Naive thymus-derived CD4-positive, alpha-beta T cell (primary cell): ENCODE data around the gene CABP4. TPM values are rescaled to one million over a fixed set of nuclear protein-coding genes. Genes with fewer than 3 reads are reported as not detected.
A peak's percentile ranks its signal among the peaks of the same experiment; 100 is the strongest.

ENCODE experiments used
- ATAC-seq: fragments of 150-1000 bp; cut with Tn5 transposase; 2 replicates; pipeline ENCODE4 v1.10.0; 2021; ENCODE audit warnings: mild to moderate bottlenecking, moderate library complexity
- CTCF ChIA-PET: fragments of 350-600 bp; sonication (Branson Sonifier 250); formaldehyde crosslinking; loops from one replicate; lab custom pipeline; 2021; ENCODE audit warnings: antibody characterized with exemption; lab: Charles Lee
- POLR2A ChIA-PET: fragments of 350-600 bp; sonication (Branson Sonifier 250); formaldehyde crosslinking; loops from one replicate; lab custom pipeline; 2021; ENCODE audit warnings: antibody characterized with exemption, inconsistent platforms; lab: Charles Lee
- DNase-seq, 9 donors: peaks; one replicate each; pipeline versions ENCODE4 v3.0.0 to v3.0.0-alpha.2; 2020 to 2022; ENCODE audit warnings: mixed read lengths in 1 of 9
- H3K27ac ChIP-seq: one replicate; pipeline ENCODE4 v1.7.0; 2013; ENCODE audit warnings: mild to moderate bottlenecking, low read depth, low read length, moderate library complexity
- H3K27me3 ChIP-seq, 2 donors: one replicate each; pipeline ENCODE4 v1.7.0; 2013; ENCODE audit warnings: low read length in 2 of 2, mild to moderate bottlenecking in 2 of 2, moderate library complexity in 2 of 2; ENCODE audit not compliant: control insufficient read depth in 2 of 2, insufficient read depth in 2 of 2
- H3K36me3 ChIP-seq, 3 experiments: 1 replicate in 2 of 3; 2 replicates in 1 of 3; pipeline ENCODE4 v1.7.0; 2013; ENCODE audit warnings: low read length in 3 of 3, mild to moderate bottlenecking in 3 of 3, moderate library complexity in 1 of 3; ENCODE audit not compliant: insufficient read depth in 3 of 3, control insufficient read depth in 2 of 3
- H3K4me1 ChIP-seq, 2 donors: one replicate each; pipeline ENCODE4 v1.7.0; 2013; ENCODE audit warnings: low read length in 2 of 2, mild to moderate bottlenecking in 2 of 2, moderate library complexity in 1 of 2; ENCODE audit not compliant: control insufficient read depth in 2 of 2, insufficient read depth in 2 of 2
- H3K4me3 ChIP-seq: 2 replicates; pipeline ENCODE4 v1.7.0; 2013; ENCODE audit warnings: mild to moderate bottlenecking, low read length
- H3K9me3 ChIP-seq, 3 experiments: 1 replicate in 2 of 3; 2 replicates in 1 of 3; pipeline ENCODE4 v1.7.0; 2013; ENCODE audit warnings: low read length in 3 of 3; ENCODE audit not compliant: control insufficient read depth in 2 of 3
- H3K27ac Mint-ChIP-seq, 9 donors: one replicate each; pipeline ENCODE4 v1.8.0; 2020 to 2022; ENCODE audit warnings: mixed read lengths in 9 of 9, mild to moderate bottlenecking in 8 of 9, moderate library complexity in 5 of 9, inconsistent platforms in 2 of 9
- H3K27me3 Mint-ChIP-seq, 5 donors: one replicate each; pipeline ENCODE4 v1.8.0; 2021 to 2022; ENCODE audit warnings: mixed read lengths in 5 of 5, mild to moderate bottlenecking in 1 of 5
- H3K36me3 Mint-ChIP-seq, 5 donors: one replicate each; pipeline ENCODE4 v1.8.0; 2020 to 2022; ENCODE audit warnings: mixed read lengths in 5 of 5, mild to moderate bottlenecking in 3 of 5, inconsistent platforms in 1 of 5
- H3K4me1 Mint-ChIP-seq, 7 donors: one replicate each; pipeline ENCODE4 v1.8.0; 2020 to 2022; ENCODE audit warnings: mixed read lengths in 7 of 7, mild to moderate bottlenecking in 3 of 7, inconsistent platforms in 1 of 7
- H3K4me3 Mint-ChIP-seq, 10 donors: one replicate each; pipeline ENCODE4 v1.8.0; 2020 to 2022; ENCODE audit warnings: mild to moderate bottlenecking in 10 of 10, mixed read lengths in 10 of 10, moderate library complexity in 6 of 10, inconsistent platforms in 2 of 10
- H3K9me3 Mint-ChIP-seq, 11 donors: one replicate each; pipeline ENCODE4 v1.8.0; 2020 to 2022; ENCODE audit warnings: mixed read lengths in 11 of 11, mild to moderate bottlenecking in 4 of 11, inconsistent platforms in 1 of 11, moderate library complexity in 1 of 11
- intact Hi-C, 2 donors: fragments of 100-400 bp; cut with micrococcal nuclease; formaldehyde crosslinking; loops; one replicate each; pipeline ENCODE4 v1.15.1; 2023
- polyA plus RNA-seq, 2 donors: library from polyadenylated mRNA; unstranded; fragments of 300-500 nt; fragmentation: Illumina TruSeq; gene quantifications; one replicate each; pipeline ENCODE4 v1.2.3, GENCODE V29; 2021
- total RNA-seq, 6 experiments: library from RNA in 5 of 6; stranded (reverse) in 5 of 6; gene quantifications; 1 replicate in 5 of 6; 2 replicates in 1 of 6; pipeline ENCODE4 v1.2.3 and lab custom pipeline; 2021 to 2026

Gene CABP4
- total and polyA plus RNA-seq, 7 experiments from 2014 or later, result 1.2 to 17.1 (median 2.9) TPM

GRCh38 chr11:67506426-67507051 lies 51.4 kb downstream of the CABP4 start:
- peaks cover 26 to 49% (median 41%) of the 10 kb centered on the region in 7 donors for H3K4me1 Mint-ChIP-seq
- H3K27ac Mint-ChIP-seq, result peak overlapping the region; percentile 87 to 98 (median 96)
- H3K27me3 Mint-ChIP-seq, result peaks cover 0 to 11% (median 0%) of the 10 kb centered on the region in 5 donors
- no peak for ATAC-seq
- Histone ChIP-seq H3K36me3 (peaks cover 0 to 18% (median 0%) of the 10 kb centered on the region in 3 experiments), H3K27me3 (no peaks in the 10 kb centered on the region), H3K27ac (peak overlapping the region; percentile 96), H3K4me1 (peaks cover 40 to 45% of the 10 kb centered on the region in 2 donors), H3K9me3 (no peaks in the 10 kb centered on the region), H3K4me3 (peak overlapping the region; percentile 81)
- peak overlapping the region; percentile 89 to 95 (median 90) for H3K4me3 Mint-ChIP-seq
- CTCF ChIA-PET, result no interaction called here
- H3K36me3 Mint-ChIP-seq, result peaks cover 0 to 16% (median 0%) of the 10 kb centered on the region in 5 donors
- POLR2A ChIA-PET, result interaction anchor here (0.6 to 5.0 kb wide), 14 partner anchors 22 to 387 kb away, joined by 3 to 40 read pairs (median 6); partner anchors contain the start of genes AIP, KDM2A, POLD4 and PPP1CA
- H3K9me3 Mint-ChIP-seq, result peaks cover 0 to 5% (median 0%) of the 10 kb centered on the region in 11 donors
- intact Hi-C loops, result loop anchor here (1.0 to 5.0 kb wide), 12 partner anchors 22 to 1189 kb away; partner anchors contain the start of genes PTPRCAP (in 2 of the 2), CD248 (in 1 of the 2), GRK2 (in 1 of the 2) and POLD4 (in 1 of the 2)
- peak in 1 of 9 donors; percentile 29 for DNase-seq

DNA sequence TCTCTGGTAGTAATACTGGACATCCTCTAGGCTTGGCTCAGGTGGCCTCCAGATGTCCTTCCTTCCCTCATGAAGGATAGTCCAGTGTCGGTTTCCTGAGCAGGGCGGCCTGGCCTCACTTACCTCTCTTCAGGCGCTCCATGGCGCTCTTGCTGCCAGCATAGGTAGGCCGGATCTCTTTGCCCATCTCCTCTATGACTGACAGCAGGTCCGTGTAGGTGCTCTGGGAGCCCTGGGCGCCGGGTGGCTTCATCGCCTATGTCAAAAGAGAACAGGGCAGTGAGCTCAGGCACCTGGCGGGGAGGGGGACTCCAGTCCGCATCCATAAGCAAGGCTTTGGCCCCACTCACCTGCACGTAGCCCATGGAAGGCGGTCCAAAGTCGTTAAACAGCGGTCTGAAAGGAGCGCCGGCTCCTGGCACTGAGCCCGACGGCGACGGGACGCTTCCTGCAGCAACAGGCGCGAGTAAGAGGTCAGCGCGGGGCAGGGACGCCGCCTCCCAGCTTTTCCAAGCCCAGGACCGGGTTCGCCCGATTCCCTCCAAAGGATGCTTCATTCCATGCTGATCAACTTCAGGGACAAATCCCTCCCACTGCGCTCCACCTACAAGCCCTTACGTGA lies 52.2 kb downstream of the CABP4 start:
- Histone ChIP-seq H3K9me3 (no peaks in the 10 kb centered on the region), H3K4me1 (peaks cover 40 to 45% of the 10 kb centered on the region in 2 donors), H3K27ac (peak overlapping the region; percentile 96), H3K36me3 (peaks cover 0 to 10% (median 0%) of the 10 kb centered on the region in 3 experiments), H3K4me3 (peak overlapping the region; percentile 91), H3K27me3 (no peaks in the 10 kb centered on the region)
- H3K4me3 Mint-ChIP-seq, result peak overlapping the region; percentile 89 to 95 (median 90)
- peaks cover 0 to 5% (median 0%) of the 10 kb centered on the region in 11 donors for H3K9me3 Mint-ChIP-seq
- ChIA-PET CTCF (interaction anchor here (1.0 to 1.1 kb wide), 2 partner anchors 87 to 118 kb away, joined by 3 to 4 read pairs; no protein-coding TSS in a partner anchor), POLR2A (interaction anchor here (0.6 to 2.4 kb wide), 14 partner anchors 21 to 299 kb away, joined by 3 to 14 read pairs (median 4); partner anchors contain the start of genes AIP, POLD4, PPP1CA and RAD9A)
- peaks cover 0 to 12% (median 0%) of the 10 kb centered on the region in 5 donors for H3K27me3 Mint-ChIP-seq
- peak in 5 of 9 donors; percentile 8 to 36 (median 20) for DNase-seq
- peaks cover 26 to 49% (median 41%) of the 10 kb centered on the region in 7 donors for H3K4me1 Mint-ChIP-seq
- H3K27ac Mint-ChIP-seq, result peak overlapping the region; percentile 77 to 98 (median 96)
- peaks cover 0 to 16% (median 0%) of the 10 kb centered on the region in 5 donors for H3K36me3 Mint-ChIP-seq
- ATAC-seq, result no peak
- intact Hi-C loops, result loop anchor here (5.0 kb wide), 4 partner anchors 240 to 1190 kb away; partner anchors contain the start of genes CD248 (in 1 of the 2), GRK2 (in 1 of the 2) and RBM14 (in 1 of the 2)

- peak within 1 kb of the TSS; percentile 91 for H3K4me3 ChIP-seq
- ChIA-PET POLR2A (interaction anchor here (0.6 to 2.4 kb wide), 14 partner anchors 22 to 664 kb away, joined by 3 to 14 read pairs (median 4); partner anchors contain the start of genes AIP, POLD4, PPP1CA and RAD9A), CTCF (interaction anchor here (1.0 to 1.1 kb wide), 2 partner anchors 88 to 119 kb away, joined by 3 to 4 read pairs; no protein-coding TSS in a partner anchor)
- H3K27me3 Mint-ChIP-seq, result peaks cover 0 to 18% (median 0%) of the 10 kb centered on the region in 5 donors
- peak within 1 kb of the TSS; percentile 96 for H3K27ac ChIP-seq
- H3K9me3 ChIP-seq, result no peaks in the 10 kb centered on the region
- DNase-seq (peak in 8 of 9 donors; percentile 89 to 97 (median 96)), ATAC-seq (peak; percentile 81)
- H3K4me1 Mint-ChIP-seq, result peaks cover 26 to 45% (median 36%) of the 10 kb centered on the region in 7 donors
- peaks cover 0 to 5% (median 0%) of the 10 kb centered on the region in 11 donors for H3K9me3 Mint-ChIP-seq
- H3K36me3 ChIP-seq, result peaks cover 0 to 9% (median 0%) of the 10 kb centered on the region in 3 experiments
- intact Hi-C loops, result loop anchor here (1.0 to 5.0 kb wide), 18 partner anchors 39 to 1191 kb away; partner anchors contain the start of genes NDUFV1 (in 2 of the 2), RPS6KB2 (in 2 of the 2), ANKRD13D (in 1 of the 2) and CD248 (in 1 of the 2)
- peak within 1 kb of the TSS; percentile 87 to 98 (median 96) for H3K27ac Mint-ChIP-seq
- peak within 1 kb of the TSS; percentile 89 to 95 (median 90) for H3K4me3 Mint-ChIP-seq
- H3K4me1 ChIP-seq, result peaks cover 40 to 43% of the 10 kb centered on the region in 2 donors
- H3K27me3 ChIP-seq, result no peaks in the 10 kb centered on the region
- peaks cover 0 to 14% (median 0%) of the 10 kb centered on the region in 5 donors for H3K36me3 Mint-ChIP-seq
Measured at GRCh38 chr11:67507864-67508485, 52.8 kb downstream of the CABP4 start, which contains the start of gene CDK2AP2. Gene CDK2AP2 (minus strand): TSS chr11:67508162. CDS start chr11:67508082, 80 bp downstream.

GRCh38 chr11:67508486-67509121 lies 53.5 kb downstream of the CABP4 start:
- CTCF ChIA-PET, result interaction anchor here (1.0 to 1.1 kb wide), 2 partner anchors 89 to 120 kb away, joined by 3 to 4 read pairs; no protein-coding TSS in a partner anchor
- H3K4me1 ChIP-seq, result peaks cover 34 to 37% of the 10 kb centered on the region in 2 donors
- H3K9me3 ChIP-seq, result no peaks in the 10 kb centered on the region
- peaks cover 26 to 39% (median 31%) of the 10 kb centered on the region in 7 donors for H3K4me1 Mint-ChIP-seq
- peaks cover 0 to 9% (median 0%) of the 10 kb centered on the region in 3 experiments for H3K36me3 ChIP-seq
- intact Hi-C loops, result loop anchor here (1.0 to 5.0 kb wide), 18 partner anchors 39 to 1191 kb away; partner anchors contain the start of genes NDUFV1 (in 2 of the 2), RPS6KB2 (in 2 of the 2), ANKRD13D (in 1 of the 2) and CD248 (in 1 of the 2)
- peak; percentile 62 for ATAC-seq
- DNase-seq, result peak; percentile 98 to 100 (median 99)
- peak overlapping the region; percentile 87 to 98 (median 96) for H3K27ac Mint-ChIP-seq
- peak overlapping the region; percentile 96 for H3K27ac ChIP-seq
- H3K36me3 Mint-ChIP-seq, result peaks cover 0 to 11% (median 0%) of the 10 kb centered on the region in 5 donors
- peaks cover 0 to 5% (median 0%) of the 10 kb centered on the region in 11 donors for H3K9me3 Mint-ChIP-seq
- H3K4me3 Mint-ChIP-seq, result peak overlapping the region; percentile 86 to 95 (median 90)
- H3K27me3 Mint-ChIP-seq, result peaks cover 0 to 19% (median 0%) of the 10 kb centered on the region in 5 donors
- POLR2A ChIA-PET, result interaction anchor here (0.6 to 2.4 kb wide), 12 partner anchors 22 to 665 kb away, joined by 3 to 14 read pairs (median 4); partner anchors contain the start of genes AIP, POLD4, PPP1CA and RAD9A
- H3K4me3 ChIP-seq, result peak overlapping the region; percentile 91
- no peaks in the 10 kb centered on the region for H3K27me3 ChIP-seq

- no peaks in the 10 kb centered on the region for H3K9me3 ChIP-seq
- H3K36me3 Mint-ChIP-seq, result peaks cover 0 to 10% (median 0%) of the 10 kb centered on the region in 5 donors
- peaks cover 0 to 6% (median 0%) of the 10 kb centered on the region in 3 experiments for H3K36me3 ChIP-seq
- no peak overlapping the region for H3K4me3 ChIP-seq
- intact Hi-C loops, result no loop called here
- POLR2A ChIA-PET, result no interaction called here
- H3K9me3 Mint-ChIP-seq, result peaks cover 0 to 5% (median 0%) of the 10 kb centered on the region in 11 donors
- peaks cover 0 to 28% (median 0%) of the 10 kb centered on the region in 5 donors for H3K27me3 Mint-ChIP-seq
- CTCF ChIA-PET, result interaction anchor here (0.6 kb wide), 1 partner anchor 11 kb away, joined by 3 read pairs; no protein-coding TSS in a partner anchor
- H3K27ac Mint-ChIP-seq, result peak overlapping the region in 5 of 9 donors; percentile 3 to 98 (median 79)
- DNase-seq (no peak), ATAC-seq (no peak)
- H3K4me1 Mint-ChIP-seq, result peaks cover 24 to 33% (median 26%) of the 10 kb centered on the region in 7 donors
- H3K27ac ChIP-seq, result no peak overlapping the region
- H3K4me3 Mint-ChIP-seq, result peak overlapping the region in 5 of 10 donors; percentile 16 to 95 (median 38)
- H3K4me1 ChIP-seq, result peaks cover 31 to 33% of the 10 kb centered on the region in 2 donors
- no peaks in the 10 kb centered on the region for H3K27me3 ChIP-seq
Measured at GRCh38 chr11:67510023-67510345, 54.8 kb downstream of the CABP4 start.
